HG02840 (cell line): ENCODE results near the gene SEC22C.

ENCODE experiments used
- ATAC-seq: cut with Tn5 transposase; IDR thresholded peaks from one replicate; pipeline ENCODE4 v1.9.1; 2021; ENCODE audit warnings: mild to moderate bottlenecking, moderate library complexity, moderate number of reproducible peaks; ENCODE audit not compliant: unreplicated experiment, low FRiP score

Gene SEC22C

DNA sequence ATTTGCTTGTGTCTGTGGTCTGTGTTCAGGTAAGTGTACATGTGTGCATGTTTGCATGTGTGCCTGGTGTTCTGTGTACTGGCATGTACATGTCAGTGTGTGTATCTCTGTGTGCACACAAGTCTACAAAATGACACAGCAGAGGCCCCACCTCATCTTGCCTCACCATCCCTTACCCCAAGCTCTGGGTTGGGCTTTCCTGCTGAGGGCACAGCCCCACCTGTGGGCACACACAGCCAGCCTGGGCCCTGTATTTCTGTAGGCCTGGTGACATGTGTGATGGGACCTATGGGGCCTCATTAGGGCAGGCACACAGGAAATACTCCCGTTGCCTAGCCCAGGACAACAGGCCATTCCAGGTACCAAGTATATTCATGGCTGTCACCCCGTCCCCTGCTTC, 65.8 kb downstream of the SEC22C start:
- ATAC-seq, result no peak

DNA sequence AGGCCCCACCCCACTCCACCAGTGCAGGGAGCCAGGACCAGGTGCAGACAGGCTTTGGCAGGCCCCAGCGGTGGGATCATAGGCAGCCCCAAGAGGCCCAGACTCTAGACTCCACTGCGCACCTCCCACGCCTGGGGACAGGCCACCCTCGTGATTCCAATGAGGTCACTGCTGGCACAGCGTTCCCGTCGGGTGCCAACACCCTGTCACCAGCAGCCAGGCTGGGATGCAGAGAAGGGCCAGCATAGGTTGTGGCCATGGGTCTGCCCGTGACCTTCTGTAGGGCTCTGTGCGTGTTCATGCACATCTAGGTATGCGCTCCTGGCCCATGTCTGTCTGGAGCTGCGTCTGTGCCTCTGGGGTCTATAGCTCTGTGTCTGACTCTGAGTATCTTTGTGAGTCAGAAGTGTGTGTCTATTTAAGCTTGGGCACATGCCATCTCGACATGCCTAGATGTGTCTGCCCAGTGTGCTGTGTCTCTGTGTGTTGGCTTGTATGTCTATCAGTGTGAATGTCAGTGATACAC, 66.3 kb downstream of the SEC22C start:
- no peak for ATAC-seq

DNA sequence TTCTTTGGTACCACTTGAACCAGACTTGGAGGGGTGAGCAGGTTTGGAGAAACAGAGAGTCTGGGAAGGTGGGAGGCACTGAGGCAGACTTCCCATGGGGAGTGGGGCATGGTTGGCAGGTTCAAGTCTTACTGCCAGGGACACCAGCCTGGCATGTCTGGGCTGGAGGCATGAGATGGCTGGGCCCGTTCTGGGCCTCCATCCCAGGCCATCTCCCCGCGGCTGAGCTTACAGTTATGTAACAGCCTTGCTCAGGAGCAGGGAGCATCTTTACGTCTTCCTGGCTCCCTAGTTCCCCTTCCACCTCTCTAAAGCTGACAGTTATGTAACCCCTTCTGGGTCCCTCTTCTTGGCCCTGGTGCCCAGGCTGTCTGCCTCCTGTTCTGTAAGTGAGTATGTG, 66.9 kb downstream of the SEC22C start:
- ATAC-seq, result no peak

DNA sequence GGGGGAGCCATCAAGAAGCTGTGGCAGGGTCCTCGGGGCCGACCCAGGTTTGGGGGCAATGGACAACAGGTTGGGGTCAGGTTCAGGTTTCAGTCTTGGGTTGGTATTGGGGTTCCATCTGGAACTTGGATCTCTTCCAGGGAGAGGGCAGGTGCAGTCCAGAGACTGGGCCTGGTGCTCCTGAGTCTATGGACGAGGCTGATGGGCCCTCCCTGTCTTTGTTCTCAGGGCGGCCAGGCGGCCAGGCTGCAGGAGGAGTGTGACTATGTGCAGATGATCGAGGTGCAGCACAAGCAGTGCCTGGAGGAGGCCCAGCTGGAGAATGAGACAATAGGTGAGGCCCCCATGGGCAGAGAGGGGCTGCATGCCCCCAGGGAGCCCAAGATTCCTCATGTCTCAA, 68.2 kb downstream of the SEC22C start:
- ATAC-seq, result no peak

DNA sequence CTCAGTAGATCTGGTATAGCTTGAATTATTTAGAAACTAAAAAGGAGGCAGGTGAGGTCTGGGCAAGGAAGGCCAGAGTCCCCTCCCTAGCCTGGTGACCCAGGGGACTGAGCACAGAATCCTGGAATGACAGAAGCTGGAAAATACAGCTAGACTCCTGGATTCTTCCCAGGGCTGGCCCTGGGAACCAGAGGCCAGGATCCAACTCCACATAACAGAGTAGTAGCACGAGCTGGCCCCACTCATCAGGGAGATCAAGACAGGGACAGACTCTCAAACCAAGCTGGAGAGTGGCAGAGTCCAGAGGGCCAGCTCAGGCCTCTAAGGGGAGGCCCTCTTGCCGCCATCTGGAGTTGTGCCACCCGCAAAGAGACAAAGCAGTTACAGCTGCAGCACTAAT, 68.6 kb downstream of the SEC22C start:
- no peak for ATAC-seq

DNA sequence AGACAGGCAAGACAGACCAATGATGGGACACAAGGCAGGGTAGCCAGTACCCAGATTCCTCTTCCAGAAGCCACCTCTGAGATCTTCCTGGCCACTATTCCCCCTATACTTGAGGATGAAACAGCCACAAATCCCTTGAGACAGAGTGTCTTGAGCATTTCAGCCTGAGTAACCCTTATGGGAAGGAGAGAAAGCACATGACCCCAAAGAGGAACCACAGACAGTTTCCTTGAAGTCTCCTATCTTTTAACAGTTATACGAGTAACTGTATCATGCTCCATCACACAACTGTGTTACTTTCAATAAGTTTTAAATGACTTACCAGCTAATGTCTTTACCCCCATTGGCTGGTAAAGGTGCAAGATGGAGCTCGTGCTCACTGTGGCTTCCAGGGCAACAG, 70.0 kb downstream of the SEC22C start:
- ATAC-seq, result no peak

DNA sequence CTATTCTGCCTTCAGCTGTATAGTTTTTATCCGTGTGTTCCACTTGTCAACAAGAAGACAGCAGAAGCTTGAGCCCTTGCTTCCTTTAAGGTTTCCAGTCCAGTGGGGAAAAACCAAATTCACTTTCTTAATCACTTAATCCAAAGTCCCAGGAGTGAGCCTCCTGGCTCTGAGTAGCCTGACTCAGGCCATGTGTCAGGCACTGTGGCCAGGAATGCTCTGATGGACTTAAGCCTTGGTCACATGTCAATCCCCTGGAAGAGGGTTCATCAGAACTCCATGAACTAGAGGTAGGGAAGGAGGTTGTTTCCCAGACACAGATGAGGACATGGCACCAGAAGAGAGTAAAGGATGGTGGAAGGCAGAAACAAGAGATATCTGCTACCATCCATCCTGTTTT, 70.6 kb downstream of the SEC22C start:
- ATAC-seq, result no peak

DNA sequence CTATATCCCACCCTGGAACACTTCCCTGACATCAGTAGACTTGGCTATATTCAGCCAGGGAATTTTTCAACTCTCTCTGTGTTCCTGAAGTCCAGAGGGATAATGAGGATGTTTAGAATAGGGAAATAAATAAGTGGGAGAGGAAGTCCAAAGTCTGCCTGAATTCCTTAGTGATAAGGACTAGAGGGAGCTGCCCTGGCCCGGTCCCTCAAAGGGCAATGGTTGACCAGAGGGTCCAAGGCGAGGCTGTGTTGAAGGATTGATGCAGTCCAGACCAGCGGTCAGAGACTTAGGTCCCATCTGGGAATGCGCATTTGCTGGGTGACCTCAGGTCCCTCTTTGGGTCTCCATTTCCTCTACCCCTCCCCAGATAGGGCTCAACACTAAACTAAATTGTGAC, 71.4 kb downstream of the SEC22C start:
- no peak for ATAC-seq

DNA sequence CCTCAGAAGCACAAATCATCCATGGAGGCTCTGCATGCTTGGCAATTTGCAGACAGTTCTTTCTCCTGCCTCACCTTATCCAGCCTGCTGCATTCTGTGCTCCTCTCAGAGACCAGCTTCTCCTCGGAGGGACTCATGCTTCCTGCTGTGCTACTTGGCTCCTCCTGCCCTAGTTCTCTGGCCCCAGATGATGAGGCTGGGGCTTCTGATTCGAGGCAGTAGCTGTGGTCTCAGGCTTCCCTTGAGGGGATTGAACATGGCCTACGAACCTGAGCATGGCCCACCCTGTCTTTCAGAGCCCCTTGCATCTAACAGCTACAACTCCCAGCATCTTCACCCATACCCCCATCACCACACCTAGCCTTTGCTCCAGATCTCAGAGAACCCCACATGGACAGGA, 72.7 kb downstream of the SEC22C start:
- no peak for ATAC-seq

DNA sequence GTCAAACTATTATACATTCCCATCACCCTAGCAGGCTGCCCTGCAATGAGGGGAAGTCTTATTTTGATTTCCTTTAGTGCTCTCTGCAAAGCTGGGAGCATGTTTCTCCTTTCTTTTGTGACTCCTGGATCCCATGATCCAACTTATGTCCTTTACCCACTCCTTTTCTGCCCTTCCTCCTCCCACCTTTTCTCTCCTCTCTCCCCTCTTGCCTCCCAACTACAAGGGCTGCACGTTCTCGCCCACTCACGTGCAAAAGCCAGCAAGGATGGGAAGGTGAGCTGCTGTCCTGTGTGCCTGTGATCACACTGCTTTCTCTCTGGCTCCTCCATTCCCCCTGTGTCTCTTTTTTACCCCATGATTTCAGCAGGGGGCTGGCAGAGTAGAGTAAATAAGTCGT, 73.2 kb downstream of the SEC22C start:
- no peak for ATAC-seq

DNA sequence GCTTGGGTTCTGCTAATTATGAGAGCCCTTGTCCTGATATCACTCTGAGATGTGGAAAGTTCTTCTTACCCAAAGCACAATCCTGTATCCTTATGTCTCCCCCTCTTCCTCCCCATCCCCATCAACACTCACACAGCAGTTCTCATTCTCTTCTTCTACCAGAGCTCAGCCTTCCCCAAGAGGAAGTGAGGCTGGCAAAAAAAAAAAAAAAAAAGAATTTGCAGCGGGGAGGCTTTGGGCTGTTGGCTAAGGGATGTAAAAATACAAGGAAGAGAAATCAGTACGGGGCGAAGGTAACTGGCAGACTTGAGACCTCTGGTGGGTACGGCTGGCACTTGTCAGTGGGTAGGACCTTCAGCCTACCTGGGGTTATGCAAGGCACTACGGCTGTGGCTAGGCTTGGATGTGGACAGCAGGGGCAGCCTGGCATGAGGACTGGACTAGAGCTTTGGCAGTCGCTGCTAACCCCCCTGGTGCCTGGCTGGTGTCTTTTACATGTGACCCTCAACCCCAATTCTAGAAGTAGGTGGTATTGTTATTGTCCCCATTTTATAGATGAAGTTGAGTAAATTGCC, 73.9 kb downstream of the SEC22C start:
- no peak for ATAC-seq

DNA sequence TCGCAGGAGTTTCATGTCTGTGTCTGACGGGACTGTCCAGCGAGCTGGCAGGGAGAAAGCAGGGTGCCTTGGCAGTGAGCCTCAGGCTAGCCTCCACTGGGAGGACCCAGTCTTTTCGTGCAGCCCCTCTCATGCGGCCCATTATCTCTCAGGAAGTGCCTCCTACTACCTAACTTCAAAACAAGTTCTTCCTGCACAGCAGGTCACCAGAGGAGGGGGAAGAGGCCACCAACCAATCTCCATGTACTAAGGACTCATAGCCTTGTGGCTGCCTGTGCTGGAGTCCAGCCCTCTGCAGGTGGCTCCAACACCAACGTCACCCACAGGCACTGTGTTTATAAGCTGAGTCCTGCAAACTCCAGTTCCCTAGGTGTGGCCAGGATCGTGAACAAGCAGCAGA, 74.5 kb downstream of the SEC22C start:
- no peak for ATAC-seq

DNA sequence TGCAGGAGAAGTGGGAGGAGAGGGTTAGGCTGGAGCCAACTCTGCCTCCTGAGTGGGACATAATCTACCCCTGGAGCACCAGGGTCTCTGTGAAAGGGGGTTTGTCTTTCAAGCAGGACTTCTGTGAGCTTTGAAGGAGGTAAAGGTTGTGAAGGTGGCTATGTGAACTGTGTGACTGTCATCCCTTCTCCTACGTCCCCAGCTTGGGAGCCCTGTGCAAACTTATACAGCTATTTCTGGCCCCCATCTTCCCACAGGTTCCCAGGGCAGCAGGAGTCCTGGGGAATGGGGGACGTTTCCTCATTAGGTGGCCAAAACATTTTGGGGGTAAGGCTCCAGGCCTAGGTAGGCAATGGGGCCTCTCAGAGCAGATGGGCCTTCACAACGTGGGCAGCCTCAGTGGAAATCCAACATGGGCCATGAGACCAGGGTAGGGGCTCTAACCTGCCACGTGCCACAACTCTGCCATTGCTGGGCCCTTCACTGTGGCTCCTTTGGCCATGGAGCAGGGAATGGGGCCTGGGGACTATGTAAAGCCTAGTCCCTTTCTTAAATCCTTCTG, 75.8 kb downstream of the SEC22C start:
- ATAC-seq, result no peak

DNA sequence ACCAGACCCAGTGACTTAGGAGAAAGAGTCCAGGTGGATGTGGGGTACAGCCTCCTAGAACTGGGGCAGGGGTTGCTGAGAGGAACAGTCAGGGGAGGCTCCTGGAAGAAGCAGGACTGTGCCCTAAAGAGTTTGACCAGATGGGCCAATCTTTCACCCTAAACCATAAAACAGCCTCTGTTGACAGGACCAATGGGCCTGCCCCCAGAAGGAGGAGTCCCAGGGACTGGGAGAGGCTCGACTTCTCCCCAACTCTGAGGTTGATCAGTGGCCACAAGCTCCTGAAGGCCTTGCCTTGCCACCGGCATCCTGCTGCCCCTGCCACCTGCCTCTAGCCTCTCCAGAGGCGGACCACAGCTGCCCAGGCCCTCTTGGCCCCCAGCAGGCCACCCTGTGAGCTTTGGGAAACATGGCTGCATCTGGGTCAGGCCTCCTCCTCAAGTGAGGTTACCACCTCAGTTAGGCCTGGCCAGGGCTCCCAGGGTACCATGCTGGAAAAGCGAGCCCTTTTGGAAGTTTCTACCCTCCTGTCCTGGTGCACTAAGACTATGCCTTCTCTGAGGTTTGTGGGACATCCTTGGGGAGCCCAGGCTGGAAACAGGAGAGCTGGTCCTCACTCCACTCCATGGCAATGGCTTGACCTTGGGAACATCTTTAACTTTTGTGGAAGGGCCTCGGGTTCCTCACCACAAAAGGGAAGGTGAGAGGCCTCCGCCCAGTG, 76.5 kb downstream of the SEC22C start:
- ATAC-seq, result no peak

DNA sequence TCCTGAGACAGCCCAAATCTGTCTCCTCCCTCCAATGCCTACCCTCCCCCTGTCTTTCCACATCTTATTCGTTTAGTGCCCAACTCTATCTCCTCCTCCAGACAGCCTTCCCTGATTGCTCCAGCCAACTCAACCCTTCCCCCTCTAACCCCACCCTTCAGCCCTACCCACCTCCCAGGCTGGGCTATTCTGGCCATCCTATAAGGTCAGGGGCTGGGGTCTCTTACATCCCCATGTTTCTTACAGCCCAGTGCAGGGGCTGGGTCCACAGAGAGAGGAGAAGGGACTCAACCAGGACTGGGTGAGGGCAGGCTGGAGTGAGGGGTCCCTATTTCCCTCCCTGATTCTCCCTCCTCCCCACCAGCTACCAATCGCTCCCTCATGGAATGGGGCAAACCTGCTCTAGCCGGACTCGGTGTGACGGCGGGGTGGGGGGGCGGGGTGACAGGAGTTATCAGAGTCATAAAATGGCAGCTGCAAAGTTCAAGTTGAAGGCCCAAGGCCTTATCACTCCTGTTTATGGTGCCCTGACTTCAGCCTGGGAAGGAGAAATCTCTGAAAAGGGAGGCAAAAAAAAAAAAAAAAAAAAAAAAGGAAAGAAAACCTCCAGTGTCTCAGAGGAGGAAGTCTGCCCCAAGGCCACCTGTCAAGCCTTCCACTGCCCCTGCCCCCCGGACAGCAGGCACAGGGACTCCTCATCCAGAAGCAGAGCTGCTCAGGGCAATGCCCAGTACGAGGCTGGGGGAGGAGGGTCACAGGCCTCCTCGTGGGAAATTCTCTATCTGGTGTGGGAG, 77.2 kb downstream of the SEC22C start:
- ATAC-seq, result no peak

DNA sequence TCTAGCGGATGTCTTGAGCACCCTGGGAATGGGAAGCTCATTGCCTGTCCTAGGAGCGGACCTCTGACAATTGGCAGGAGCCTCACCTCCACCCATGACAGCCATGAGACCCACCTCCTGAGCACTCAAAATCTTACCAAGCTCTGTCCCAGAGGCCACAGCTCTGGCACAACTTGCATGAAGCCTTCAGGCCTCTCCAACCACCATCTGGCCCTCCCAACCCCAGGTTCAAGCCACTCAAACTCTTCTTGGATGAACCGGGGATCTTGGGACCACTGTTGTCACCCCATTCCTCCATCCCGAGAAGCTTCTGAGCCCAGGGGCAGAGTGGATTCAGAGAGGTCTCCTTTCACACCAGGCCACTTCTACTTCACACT, 77.8 kb downstream of the SEC22C start:
- no peak for ATAC-seq

DNA sequence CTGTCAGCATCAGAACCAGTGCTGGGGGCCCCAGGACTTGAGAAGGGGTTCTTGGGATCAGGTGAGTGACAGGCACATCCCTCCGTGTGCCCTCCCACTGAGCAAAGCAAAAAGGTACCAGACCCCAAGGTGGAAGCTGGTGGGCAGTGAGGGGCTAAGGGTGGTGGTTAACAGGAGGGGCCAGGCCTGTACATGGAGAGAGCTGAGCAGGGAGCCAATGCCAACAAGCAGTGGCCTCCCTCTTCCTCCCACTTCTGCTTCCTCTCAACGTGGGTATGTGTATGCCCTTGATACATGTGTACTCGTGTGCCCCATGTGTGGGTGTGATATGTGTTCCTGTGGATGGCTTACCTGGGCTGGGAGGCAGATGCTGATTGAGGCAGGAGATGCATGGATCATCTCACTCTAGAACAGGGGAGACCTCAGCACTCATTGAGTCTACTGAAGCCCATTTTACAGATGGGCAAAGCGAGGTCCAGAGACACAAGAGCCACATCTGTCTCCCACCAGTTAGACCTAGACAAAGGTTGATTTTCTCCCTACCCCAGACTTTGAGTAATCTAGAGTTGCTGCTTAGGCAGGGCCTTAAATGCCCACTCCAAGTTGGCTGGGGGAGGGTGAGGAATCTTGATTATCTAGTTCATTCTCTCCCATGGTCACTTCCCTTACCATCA, 78.4 kb downstream of the SEC22C start:
- ATAC-seq, result no peak

DNA sequence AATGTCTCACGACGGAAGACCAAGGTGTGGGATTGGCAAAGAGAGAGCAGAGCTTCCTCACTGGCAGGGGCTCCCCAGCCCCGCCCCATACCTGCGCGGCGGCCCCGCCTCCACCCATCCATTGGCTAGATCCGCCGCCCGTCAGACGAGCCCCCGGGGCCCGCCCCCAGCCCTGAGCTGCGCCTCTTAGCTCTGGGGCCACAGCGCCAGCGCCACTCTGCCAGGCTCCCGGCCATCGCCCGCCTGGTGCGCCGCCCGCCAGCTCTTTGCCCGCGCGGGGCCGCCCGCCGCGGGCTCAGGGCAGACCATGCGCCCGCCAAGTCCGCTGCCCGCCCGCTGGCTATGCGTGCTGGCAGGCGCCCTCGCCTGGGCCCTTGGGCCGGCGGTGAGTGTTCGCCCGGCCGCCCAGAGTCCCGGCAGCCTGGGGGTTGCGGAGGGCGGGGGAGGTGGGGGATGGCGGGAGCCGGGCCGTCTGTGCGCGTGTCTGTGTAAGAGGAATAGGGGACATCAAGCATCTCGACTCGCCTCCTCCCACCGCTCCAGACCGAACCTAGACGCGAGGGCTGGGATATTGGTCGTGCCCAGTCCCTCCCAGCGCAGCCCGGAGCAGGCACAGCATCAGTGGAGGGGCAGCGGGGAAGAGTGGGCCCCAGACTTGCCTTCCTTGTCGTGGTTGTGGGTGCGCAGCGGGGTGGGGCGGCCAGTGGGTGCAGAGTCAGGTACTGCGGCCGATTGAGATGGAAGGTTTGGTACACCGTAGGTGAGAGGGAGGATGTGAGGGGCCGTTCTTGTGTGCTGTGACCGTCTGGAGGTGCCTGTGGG, 79.1 kb downstream of the SEC22C start, which contains the start of gene VIPR1:
Gene VIPR1 (plus strand): TSS at position 215 of the 822 bp plus-strand sequence. CDS start 93 bp downstream, at position 308.
- ATAC-seq, result peak; percentile 66

DNA sequence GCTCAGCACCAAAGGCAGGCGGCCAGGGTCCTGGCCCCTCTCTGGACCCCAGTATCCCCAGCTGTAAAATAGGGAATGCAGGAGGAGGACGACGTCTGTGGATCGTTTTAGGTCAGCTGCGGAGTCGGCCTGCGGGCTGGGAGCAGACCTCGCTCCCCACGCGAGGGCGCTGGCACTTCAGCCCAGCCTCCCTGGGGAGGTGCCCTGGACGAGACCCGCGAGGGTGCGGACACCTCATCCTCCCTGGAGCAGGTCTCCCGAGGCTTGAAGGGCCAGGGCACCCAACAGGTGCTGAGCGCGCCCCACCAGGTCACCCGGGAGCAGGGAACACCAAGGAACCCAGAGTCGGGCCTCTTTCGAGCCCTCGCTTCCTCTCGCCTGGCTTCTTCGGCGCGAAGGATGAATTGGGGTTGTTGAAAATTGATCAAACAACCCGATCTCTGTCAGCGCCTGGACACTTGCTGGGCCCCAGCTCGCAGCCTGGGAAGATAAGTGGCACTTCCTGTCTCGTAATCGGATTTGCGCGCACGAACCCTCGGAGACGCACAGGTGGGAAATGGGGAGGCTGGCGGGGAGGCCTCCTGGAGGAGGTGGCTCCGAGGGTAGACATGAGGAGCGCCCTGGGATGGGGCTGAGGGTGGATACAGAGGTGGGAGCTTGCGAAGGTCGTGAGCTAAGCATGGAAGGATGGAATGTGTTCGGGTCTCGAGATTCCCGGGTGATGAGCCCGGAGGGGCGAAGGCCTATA, 79.9 kb downstream of the SEC22C start:
- ATAC-seq, result no peak
